Measurements from ENCODE around the gene MAP4K2.

The MAP4K2 gene

DNA sequence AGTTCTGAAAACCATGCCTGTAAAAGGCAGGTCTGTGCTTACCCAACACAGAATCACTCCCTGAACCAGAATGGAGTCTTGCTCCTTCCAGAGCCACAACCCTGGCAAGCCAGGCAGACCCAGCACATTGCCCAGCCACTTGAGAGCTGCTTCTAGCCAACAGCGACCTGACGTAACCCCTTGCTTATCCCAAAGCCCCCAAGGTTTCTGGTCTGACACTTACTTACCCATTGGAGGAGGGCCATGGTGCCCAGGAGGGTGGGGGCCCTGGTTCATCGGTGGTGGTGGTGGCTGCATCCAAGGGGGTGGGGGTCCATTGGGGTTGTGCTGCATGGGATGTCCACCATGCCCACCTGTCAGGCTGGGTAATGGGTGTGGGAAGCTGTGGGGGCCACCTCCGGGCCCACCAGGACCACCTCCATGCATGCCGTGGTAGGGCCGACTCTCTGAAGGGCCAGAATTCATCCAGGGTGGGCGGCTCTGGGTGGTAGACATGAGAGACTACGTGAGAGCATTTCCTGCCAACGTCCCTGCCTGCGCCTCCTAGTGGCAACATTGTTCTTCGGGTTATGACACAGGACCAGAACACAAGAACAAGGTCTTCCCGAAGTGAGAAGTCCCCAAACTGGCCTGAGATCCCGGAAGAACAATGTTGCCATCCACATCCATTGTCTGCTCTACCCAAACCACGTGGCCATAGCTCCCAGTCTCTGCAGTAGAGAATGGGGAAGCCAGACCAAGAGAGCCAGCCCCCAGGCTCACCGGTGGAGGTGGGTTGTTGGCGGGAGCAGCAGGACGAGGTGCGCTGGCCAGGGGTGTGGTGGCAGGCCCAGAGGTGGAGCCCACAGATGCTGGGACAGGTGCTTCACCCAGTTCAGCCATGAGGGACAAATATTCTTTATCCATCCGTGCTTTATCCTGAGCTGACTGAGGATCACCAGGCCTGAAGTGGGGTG lies 35.4 kb downstream of the MAP4K2 start:
- DNase-seq: peak; percentile 77 to 85

DNA sequence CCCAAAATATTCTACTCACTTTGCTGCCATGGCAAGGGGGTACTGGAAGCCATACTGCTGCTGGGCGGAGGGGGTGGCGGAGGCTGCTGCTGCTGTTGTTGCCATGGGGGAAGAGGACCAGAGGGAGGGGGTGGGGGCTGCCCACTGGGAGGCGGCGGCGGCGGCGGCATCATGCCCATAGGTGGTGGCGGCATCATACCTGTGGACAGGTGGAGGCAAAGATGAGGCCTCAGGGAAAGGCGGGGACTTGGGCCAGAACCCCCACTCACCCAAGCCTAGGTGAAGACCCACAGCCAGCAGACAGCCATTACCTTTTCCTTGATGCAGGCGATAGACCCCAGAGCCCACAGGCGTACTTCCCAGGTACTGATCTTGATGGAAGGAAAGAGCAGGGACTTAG lies 36.1 kb downstream of the MAP4K2 start:
- no peak for DNase-seq

DNA sequence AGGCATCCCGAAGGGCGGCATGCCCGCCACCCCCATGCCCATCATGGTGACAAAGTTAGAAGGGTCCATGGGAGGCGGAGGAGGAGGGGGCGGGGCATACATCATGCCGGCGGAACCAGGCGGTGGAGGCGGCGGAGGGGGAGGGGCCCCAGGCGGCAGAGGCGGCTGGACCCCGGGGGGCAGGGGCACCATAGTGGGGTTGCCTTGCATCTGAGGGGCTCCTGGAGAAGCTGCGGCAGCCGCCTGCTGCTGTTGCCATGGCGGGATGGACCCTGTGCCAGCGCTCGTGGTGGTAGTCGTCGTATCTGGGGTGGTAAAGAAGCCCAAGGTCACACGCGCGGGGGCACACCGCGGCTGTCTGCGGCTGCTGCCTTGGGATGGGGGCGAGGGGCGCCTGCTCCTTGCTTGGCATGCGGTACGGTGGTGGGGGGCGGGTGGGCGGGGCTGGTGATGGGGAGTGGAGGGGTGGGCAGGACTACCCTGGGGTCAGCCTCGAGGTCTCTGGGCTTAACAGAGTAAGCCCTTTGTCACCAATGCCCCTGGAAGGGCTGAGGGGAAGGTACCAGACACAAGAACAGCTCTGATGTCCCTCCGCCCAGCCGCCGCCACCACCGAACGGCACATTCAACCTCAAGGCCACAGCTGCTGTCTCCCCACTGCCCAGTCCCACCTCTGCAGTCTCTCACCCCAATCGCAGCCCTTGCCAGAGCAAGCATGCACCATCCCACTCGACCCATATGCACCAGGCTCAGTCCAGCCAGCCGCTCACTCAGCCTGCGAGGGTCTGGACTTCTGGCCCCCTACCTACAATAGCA lies 37.0 kb downstream of the MAP4K2 start:
- no peak for DNase-seq

DNA sequence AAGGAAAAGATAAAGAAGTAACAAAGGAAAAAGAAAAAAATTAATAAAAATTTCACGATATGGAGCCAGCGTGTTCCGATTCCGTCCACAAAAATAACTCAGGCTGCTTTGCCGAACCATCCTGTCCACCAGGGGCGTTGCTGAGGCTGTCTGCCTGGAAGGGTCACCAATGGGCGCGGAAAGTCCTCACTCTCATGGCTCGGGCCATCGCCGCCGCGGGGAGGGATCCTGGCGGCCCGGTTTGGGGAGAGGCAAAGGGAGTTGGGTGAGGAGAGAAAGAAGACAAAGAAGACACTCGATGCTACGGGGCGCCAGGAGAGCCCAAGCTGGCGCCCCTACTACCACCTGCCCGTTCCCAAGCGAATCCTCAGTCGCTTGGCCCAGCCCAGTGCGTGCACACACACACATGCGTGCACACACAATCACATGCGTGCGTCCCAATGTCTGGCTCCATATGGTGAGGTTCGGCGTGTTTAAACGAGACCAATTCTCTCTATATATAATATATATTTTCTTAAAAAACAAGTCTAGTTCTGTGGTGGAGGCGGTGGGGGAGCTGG lies 37.6 kb downstream of the MAP4K2 start:
- DNase-seq: no peak

DNA sequence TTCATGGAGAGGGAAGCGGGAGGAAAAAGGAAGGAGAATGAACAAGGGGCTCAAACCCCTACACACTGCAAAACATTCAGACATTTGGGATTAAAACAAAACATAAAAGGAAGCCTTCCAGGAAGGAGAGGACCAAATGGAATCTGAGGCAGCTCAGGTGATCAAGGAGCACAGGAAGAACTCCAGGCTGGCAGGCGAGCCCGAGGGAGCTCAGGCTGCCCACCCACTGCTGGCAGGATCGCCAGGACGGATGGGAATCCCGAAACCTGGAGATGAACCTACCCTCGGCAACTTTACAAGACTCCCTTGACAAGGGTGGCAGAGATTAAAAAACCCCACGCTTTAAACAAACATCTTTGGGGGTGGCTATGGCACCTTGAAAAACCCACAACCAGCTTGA lies 38.3 kb downstream of the MAP4K2 start:
- no peak for DNase-seq

DNA sequence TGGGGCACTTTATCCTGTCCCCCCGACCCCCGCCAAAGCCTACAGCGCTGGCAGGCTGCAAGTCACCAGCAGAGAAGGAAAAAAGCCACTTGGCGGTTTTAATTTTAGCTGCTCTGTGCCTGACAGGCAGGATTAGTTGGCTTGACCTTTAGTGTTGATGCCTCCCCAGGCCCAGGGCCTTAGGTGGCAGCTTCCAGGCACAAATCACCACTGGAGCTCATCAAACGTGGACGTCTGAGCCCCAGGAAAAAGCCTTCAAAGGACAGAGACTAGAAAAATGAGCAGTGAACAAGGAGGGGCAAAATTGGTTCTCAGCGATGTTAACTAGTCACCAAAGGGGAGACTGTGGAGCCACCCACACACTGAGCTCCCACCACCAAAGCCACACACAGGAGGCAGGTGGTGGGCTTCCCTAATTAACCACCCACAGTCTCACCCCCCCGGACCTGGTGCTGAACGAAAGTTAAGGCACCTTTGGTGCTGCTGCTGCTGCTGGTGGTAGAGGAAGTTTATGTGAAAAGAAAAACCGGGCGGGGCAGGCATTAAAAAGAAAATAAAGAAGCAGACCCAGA lies 38.9 kb downstream of the MAP4K2 start:
- DNase-seq: peak; percentile 74

DNA sequence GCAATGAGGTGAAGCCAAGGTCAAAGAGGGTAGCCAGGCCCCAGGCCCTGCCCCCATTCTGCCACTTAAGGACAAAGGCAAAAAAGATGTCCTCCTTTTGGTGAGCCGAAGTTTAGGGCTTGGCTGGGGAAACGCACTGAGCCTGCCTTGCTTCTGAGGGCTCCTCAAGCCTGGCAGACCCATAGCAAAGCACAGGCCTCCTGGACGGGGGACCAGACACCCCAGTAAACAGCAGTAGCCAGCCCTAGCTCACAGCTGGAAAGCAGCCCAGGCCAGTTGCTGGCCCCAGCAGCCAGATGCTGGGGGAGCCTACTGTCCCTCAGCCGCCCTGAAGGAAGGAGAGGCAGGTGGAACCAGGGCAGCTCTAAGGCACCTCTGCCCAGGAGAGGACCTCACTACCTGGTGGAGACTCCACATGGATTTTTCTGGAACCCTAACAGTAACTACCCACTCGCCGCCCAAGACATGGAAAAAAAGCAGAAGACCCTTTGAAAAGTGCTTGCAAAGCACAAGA lies 39.4 kb downstream of the MAP4K2 start:
- DNase-seq: peak in 1 of 2 donors; percentile 39

DNA sequence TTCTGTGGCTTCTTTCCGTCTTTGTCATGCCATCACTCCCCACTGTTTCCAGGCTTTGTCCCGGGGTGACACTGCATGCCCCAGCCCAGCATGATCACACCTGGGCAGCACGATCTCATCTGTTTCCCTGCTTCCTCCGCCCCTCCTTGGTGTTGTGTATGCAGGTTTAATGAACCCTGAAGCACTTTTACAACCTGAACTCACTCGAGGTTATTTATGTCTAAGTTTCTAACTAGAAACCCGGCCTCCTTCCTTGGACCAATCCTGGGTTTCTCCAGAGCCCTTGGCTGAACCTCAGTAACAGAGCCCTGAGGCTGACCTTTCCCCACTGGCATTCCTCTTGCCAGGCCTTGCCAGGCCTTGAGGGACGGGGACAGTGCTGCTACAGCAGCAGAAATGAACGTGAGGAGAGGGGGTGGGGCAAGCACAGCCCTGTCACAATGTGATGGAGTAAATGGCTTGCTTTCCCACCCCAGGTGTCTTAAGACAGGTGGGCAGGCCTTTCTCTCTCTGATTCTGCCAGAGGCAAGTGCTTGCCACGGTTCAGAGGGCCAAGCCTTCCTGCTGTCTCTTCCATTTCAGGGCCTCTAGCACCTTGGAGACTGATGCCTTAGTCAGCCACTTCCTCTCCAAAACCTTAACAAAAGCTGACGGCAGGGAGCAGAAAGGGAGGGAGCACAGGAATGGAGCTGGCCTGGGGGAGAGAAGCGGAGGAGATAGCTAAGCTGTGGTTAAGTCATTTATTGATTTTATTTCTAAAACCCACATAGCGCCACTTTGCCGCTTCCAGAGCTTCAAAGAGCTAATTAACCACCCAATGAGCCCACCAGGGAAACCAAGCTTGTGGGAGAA lies 40.1 kb downstream of the MAP4K2 start:
- peak in 1 of 2 donors; percentile 48 for DNase-seq

DNA sequence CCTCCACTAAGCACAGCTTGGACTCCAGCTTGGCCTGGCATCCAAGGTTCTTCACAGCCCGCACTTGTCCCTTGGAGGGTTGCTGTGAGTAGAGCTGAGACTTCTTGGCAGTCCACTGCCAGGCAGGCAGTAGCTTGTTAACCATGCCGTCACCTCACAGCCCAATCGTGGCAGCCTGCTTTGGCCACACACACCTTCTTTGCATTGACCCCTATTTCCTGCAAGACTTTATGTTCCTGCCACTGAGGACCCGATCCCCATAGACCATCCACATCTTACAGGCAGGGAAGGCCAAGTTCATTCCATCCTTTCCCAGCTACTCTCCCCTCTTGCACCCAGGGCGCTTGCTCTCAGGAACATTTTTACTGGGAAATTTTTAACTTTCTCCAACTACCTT lies 40.7 kb downstream of the MAP4K2 start:
- peak; percentile 34 to 36 for DNase-seq

DNA sequence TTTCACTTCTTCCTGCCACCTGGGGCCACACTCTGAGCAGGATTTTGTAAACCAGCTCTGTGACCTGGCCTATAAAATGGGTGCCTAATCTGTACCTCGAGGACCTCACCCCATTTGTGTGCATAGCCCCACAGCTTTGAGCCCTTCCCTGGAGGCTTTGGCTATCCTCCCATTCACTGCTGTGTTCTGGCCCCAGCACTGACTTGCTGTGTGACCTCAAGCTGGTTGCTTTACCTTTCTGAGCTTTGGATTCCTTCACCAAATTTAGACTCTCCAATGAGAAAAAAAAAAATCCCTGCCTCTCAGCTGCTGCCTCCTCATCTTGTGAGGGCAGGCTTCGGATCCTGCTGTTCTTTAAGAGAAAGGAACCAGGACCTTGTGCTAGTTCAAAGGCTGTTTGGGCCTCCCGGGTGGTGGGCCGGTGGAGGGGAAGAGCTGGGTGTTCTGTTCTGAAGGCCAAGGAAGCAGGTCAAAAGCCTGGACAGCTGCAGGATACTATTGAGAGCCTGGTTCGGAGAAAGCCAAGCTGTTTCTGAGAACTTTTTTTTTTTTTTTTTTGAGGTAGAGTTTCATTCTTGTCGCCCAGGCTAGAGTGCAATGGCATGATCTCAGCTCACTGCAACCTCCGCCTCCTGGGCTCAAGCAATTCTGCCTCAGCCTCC lies 42.1 kb downstream of the MAP4K2 start:
- DNase-seq: peak in 1 of 2 donors; percentile 33

DNA sequence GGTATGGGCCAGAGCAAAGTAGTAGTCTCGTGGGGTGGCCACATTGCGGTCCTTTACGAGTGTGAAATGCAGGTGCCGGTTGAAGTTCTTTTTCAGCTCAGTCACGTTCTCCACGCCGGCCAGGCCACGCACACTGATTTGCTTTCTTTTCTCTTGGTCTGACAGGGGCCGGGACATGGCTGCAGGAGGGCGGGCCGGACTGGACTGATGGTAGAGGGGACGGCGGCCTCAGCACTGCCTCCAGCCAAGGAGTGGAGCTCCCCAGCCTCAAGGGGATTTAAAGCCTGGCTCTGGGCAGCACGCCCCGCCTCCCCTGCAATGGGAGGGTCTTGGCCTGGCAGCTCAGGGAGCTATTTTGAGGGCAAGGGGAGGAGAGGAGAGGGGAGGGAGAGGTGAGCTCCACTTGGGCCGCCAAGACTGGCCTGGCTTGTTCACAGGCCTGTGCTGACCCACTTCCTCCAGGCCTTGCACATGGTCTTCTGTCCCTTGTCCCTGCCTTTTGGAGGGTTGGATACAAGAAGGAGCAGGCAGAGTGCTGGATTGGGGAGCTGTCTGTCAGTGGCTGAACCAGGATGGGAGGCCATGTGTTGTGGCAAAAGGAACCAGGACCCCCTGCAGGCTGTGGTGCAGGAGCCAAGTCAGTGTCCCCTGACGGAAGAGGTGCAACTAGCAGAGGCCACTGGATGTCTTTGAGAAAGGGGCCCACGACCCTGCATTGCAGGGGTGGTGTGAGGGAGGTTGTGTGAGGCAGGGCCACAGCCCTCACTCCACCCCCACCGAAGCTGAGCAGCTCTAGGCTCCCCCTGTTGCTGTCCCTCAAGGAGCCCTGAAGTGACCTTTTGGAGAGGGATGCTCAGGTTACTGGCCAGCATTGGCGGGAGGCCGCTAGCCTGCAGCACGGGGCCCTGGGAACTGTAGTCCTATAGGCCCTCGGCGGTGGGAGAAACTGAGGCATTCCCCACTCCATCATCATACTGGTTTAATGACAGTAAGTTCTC lies 43.0 kb downstream of the MAP4K2 start, which contains the start of gene PYGM:
Gene PYGM, minus strand, starts transcription at position 253 of the 998 bp plus-strand sequence. Its CDS starts 76 bp downstream, at position 177.
- DNase-seq: peak in 1 of 2 donors; percentile 32

DNA sequence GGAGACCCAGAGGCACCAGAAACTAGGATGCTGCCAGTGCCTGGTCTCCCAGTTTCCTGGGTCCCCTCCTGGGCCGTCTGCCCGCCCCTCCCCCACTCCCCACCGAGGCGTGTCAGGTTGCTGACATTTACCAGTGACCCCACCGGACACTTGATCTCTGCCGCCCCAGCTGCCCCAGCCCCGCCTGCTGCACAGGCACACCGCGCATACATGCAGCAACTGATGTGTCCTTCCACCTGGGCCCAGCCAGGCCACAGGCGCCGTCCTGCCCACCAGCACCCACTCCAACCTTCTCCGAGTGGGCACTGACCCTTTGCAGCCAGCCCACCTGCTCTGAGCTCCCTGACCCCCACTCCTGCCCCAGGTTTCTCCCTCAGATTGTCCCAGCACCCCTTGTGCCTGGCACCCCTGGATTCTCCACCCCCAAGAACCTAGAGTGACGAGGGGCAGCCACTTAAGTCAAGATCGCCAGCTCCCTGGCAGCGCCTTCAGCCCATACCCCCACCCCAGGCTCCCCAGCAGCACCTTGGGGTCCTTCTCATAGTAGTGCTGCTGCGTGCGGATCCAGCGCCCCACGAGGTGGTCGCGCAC lies 43.8 kb downstream of the MAP4K2 start:
- DNase-seq: no peak

DNA sequence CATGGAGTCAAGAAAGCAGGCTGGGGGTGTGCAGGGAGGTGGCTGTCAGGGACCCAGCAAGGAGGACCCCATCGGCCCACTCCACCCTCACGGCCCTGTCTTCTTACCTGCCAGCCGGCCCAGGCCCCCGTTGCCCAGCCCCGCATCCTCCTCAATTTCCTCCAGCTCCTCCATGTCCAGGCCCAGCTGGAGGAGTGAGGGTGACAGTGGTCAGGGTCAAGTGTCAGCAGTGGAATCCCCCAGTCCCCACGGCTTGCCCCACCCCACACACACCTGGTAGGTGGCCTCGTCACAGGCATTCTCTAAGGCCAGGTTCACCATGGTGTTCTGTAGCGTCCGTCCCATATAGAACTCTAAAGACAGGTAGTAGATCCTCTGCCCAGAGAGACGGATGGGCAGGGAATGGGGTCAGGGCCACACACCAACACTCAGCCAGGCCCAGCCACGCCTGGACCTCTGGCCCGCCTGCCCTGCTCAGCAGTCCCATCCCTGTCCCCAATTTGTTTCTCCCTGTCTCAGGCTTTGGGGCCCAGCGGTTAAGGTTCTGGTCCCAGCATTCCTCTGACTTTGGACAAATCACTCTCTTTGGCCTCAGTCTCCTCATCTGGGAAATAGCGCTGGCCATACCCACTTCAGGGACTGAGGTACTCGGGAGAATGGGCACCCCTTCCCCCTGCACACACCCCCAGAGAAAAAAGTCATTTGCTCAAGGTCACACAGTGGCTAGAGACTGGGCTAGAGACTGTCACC lies 44.5 kb downstream of the MAP4K2 start:
- DNase-seq: no peak

DNA sequence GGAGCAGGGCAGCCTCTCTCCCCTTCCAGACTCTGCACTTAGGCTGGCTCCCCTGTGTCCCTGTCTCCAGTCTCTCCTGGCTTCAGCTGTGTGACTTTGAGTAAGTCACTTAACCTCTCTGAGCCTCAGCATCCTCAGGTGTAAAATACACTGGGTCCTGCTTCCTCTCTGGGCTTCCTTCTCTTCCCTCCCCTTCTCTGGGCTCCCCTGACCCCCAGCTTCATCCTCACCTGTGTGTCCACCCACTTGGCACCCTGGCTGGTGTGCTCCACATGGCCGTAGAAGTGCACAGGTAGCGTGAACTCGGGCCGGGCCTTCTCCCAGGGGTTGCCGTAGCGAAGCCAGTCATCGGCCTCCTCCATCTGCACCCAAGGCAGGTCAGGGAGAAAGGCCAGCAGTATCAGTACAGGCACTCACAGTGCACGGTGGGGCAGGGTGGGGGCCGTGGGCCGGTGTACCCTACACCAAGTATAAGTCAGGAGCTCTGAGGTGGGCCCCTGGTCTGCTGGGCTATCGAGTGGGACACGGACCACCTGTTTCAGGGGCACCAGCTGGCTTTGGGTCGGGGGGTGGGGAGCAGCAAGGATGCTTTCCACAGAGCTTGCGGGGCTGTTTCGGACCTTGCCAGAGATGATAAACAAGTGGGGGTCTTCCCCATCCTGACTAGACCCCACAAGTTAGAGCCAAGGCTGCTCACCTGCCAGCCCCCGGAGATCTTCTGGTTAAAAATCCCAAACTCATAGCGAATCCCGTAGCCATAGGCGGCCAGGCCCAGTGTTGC lies 45.3 kb downstream of the MAP4K2 start:
- no peak for DNase-seq

DNA sequence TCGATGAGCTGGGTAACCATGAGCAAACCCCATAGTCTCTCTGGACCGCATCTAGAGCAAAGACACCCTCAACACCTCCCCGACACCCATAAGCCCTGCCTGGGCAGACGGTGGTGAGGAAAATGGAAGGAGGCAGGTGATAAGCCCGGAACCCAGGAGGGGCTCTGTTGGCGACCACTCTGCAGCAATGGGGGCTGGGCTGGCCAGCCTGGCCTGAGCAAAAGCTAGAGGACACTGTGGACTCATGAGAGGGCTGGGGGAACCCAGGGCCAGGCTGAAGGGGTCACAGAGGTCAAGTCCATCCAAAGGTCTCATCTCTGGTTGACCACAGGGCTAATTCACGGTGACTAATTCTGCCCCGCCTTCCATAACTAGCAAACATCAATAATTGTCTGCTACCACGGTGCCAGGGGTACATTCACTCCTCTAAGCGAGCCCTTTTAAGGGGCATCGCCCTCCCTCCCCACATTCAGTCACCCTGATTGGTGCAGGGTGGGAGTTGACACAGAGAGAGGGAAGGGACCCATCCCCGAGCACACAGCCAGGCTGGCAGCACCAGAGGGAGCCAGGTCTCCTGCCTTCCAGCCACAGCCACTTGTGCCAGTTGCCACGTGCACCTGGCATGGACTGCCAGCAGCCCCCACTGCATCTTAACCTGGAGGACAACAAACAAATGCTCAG lies 47.2 kb downstream of the MAP4K2 start:
- DNase-seq: no peak

DNA sequence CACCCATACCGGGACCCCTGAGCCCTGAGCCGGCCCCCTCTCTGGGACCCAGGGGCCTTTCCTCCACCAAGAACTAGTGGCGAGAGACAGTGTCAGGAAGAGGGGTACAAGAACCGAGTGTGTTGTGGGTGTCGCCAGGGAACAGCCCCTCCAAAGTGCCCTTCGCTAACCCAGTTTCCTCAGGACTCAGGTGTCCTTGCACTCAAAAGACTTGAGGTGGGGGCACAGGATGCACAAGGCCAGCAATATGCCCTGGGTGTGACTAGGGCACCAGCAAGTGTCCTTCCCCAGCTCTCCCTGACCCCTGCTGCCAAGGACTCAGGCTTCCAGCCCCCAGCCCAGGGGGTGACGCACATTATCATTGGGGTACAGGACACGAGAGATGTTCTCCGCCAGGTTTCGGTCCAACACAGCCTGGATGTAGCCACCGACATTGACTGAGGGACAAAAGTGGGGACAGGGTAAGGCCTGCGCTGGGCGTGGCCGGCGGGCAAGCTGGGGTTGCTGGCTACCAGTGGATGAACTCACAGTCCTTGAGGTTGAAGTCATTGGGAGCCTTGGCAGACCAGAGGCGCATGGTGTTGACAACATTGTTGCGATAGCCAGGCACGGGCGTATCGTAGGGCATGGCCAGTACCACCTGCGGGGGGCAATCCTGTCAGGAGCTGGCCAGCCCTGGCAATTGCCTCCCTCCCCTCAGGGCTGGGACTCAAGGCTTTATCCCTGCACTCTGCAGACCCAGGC lies 47.9 kb downstream of the MAP4K2 start:
- no peak for DNase-seq
